Astrocyte (in vitro differentiated cells and primary cell): ENCODE data around the gene IDH3A. TPM values are rescaled to one million over a fixed set of nuclear protein-coding genes. Genes with fewer than 3 reads are reported as not detected.

ENCODE experiments used
- DNase-seq: peaks from one replicate; pipeline ENCODE4 v3.0.0-alpha.2; 2010; ENCODE audit warnings: low read depth
- FAIRE-seq: peaks from 2 replicates; lab custom pipeline; 2011; peaks lifted over from hg19 to GRCh38; lab: Jason Lieb, UNC
- H2AFZ ChIP-seq: 2 replicates; pipeline ENCODE4 v1.6.0; 2012; ENCODE audit warnings: low read depth, low read length, inconsistent platforms
- H3K27ac ChIP-seq: 2 replicates; pipeline ENCODE4 v1.5.1; 2011; ENCODE audit warnings: low read depth, low read length, inconsistent platforms
- H3K27me3 ChIP-seq: 2 replicates; pipeline ENCODE4 v1.6.0; 2011; ENCODE audit warnings: low read length, inconsistent platforms; ENCODE audit not compliant: insufficient read depth
- H3K36me3 ChIP-seq: 2 replicates; pipeline ENCODE4 v1.5.1; 2011; ENCODE audit warnings: low read length, inconsistent platforms; ENCODE audit not compliant: insufficient read depth
- H3K4me1 ChIP-seq: 2 replicates; pipeline ENCODE4 v1.5.1; 2011; ENCODE audit warnings: low read length, inconsistent platforms; ENCODE audit not compliant: insufficient read depth
- H3K4me2 ChIP-seq: 2 replicates; pipeline ENCODE4 v1.6.0; 2012; ENCODE audit warnings: low read length, inconsistent platforms
- H3K4me3 ChIP-seq: 2 replicates; pipeline ENCODE4 v1.5.1; 2011; ENCODE audit warnings: low read depth, mild to moderate bottlenecking, low read length, inconsistent platforms; ENCODE audit not compliant: insufficient read depth
- H3K79me2 ChIP-seq: 2 replicates; pipeline ENCODE4 v1.6.0; 2012; ENCODE audit warnings: mild to moderate bottlenecking, low read length, inconsistent platforms; ENCODE audit not compliant: insufficient read depth
- H3K9ac ChIP-seq: 2 replicates; pipeline ENCODE4 v1.6.0; 2012; ENCODE audit warnings: mild to moderate bottlenecking, low read length, inconsistent platforms
- H3K9me3 ChIP-seq: 2 replicates; pipeline ENCODE4 v1.5.1; 2012; ENCODE audit warnings: low read depth, mild to moderate bottlenecking, low read length, inconsistent platforms; ENCODE audit not compliant: insufficient read depth
- H4K20me1 ChIP-seq: 2 replicates; pipeline ENCODE4 v1.6.0; 2012; ENCODE audit warnings: low read length, inconsistent platforms; ENCODE audit not compliant: insufficient read depth
- H3K27ac Mint-ChIP-seq: one replicate; pipeline ENCODE4 v1.8.0; 2021; ENCODE audit warnings: mild to moderate bottlenecking, mixed read lengths; ENCODE audit not compliant: unreplicated experiment
- H3K27me3 Mint-ChIP-seq: one replicate; pipeline ENCODE4 v1.8.0; 2021; ENCODE audit warnings: low read depth, mixed read lengths; ENCODE audit not compliant: unreplicated experiment
- H3K36me3 Mint-ChIP-seq: one replicate; pipeline ENCODE4 v1.8.0; 2021; ENCODE audit warnings: low read depth, mixed read lengths; ENCODE audit not compliant: unreplicated experiment
- H3K4me1 Mint-ChIP-seq: one replicate; pipeline ENCODE4 v1.8.0; 2021; ENCODE audit warnings: low read depth, mixed read lengths; ENCODE audit not compliant: unreplicated experiment
- H3K4me3 Mint-ChIP-seq: one replicate; pipeline ENCODE4 v1.8.0; 2021; ENCODE audit warnings: mild to moderate bottlenecking, moderate library complexity, mixed read lengths; ENCODE audit not compliant: unreplicated experiment
- H3K9me3 Mint-ChIP-seq: one replicate; pipeline ENCODE4 v1.8.0; 2021; ENCODE audit warnings: mild to moderate bottlenecking, mixed read lengths; ENCODE audit not compliant: unreplicated experiment
- EZH2 ChIP-seq: IDR thresholded peaks from 2 replicates; pipeline ENCODE4 v1.6.1; 2012; ENCODE audit warnings: mild to moderate bottlenecking, low read length, inconsistent platforms; ENCODE audit not compliant: insufficient read depth
- total RNA-seq: library from RNA; stranded (reverse); gene quantifications from 2 replicates; pipeline ENCODE4 v1.2.1, GENCODE V29; 2021
- TF ChIP-seq, protein P1 (sequence below): IDR thresholded peaks from 2 replicates; pipeline ENCODE4 v1.5.1; 2011; ENCODE audit warnings: low read depth, mild to moderate bottlenecking, inconsistent platforms, low read length, moderate library complexity; ENCODE audit not compliant: insufficient read depth

IDH3A gene
- total RNA-seq, 1 donor from 2014 or later, result 36.3 TPM

GRCh38 chr15:78211189-78211921, 62.2 kb downstream of the IDH3A start:
- Mint-ChIP-seq H3K9me3 (no peaks in the 10 kb centered on the region), H3K27ac (no peak overlapping the region), H3K4me1 (peaks cover 18% of the 10 kb centered on the region), H3K27me3 (peaks cover 2% of the 10 kb centered on the region), H3K4me3 (no peak overlapping the region), H3K36me3 (peaks cover 3% of the 10 kb centered on the region)
- no peak for TF ChIP-seq EZH2
- no peaks in the 10 kb centered on the region for H3K27me3 ChIP-seq
- FAIRE-seq (no peak), DNase-seq (no peak)
- no peaks in the 10 kb centered on the region for H3K79me2 ChIP-seq
- H3K9me3 ChIP-seq, result no peaks in the 10 kb centered on the region
- no peak overlapping the region for H3K9ac ChIP-seq
- H3K27ac ChIP-seq, result no peak overlapping the region
- no peak overlapping the region for H2AFZ ChIP-seq
- H3K4me3 ChIP-seq, result no peak overlapping the region
- no peak overlapping the region for H3K4me2 ChIP-seq
- H4K20me1 ChIP-seq, result no peaks in the 10 kb centered on the region
- H3K4me1 ChIP-seq, result peaks cover 21% of the 10 kb centered on the region
- no peaks in the 10 kb centered on the region for H3K36me3 ChIP-seq

- no peaks in the 10 kb centered on the region for H4K20me1 ChIP-seq
- H3K9me3 ChIP-seq, result no peaks in the 10 kb centered on the region
- TF ChIP-seq EZH2, result no peak
- TF ChIP-seq, protein P1, sequence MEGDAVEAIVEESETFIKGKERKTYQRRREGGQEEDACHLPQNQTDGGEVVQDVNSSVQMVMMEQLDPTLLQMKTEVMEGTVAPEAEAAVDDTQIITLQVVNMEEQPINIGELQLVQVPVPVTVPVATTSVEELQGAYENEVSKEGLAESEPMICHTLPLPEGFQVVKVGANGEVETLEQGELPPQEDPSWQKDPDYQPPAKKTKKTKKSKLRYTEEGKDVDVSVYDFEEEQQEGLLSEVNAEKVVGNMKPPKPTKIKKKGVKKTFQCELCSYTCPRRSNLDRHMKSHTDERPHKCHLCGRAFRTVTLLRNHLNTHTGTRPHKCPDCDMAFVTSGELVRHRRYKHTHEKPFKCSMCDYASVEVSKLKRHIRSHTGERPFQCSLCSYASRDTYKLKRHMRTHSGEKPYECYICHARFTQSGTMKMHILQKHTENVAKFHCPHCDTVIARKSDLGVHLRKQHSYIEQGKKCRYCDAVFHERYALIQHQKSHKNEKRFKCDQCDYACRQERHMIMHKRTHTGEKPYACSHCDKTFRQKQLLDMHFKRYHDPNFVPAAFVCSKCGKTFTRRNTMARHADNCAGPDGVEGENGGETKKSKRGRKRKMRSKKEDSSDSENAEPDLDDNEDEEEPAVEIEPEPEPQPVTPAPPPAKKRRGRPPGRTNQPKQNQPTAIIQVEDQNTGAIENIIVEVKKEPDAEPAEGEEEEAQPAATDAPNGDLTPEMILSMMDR, result no peak
- Mint-ChIP-seq H3K4me3 (no peak overlapping the region), H3K27ac (no peak overlapping the region), H3K4me1 (peaks cover 12% of the 10 kb centered on the region), H3K9me3 (no peaks in the 10 kb centered on the region), H3K36me3 (peaks cover 3% of the 10 kb centered on the region), H3K27me3 (no peaks in the 10 kb centered on the region)
- peaks cover 14% of the 10 kb centered on the region for H3K4me1 ChIP-seq
- H2AFZ ChIP-seq, result peak overlapping the region; percentile 14
- peak overlapping the region; percentile 70 for H3K4me2 ChIP-seq
- no peak overlapping the region for H3K9ac ChIP-seq
- no peak overlapping the region for H3K27ac ChIP-seq
- H3K79me2 ChIP-seq, result no peaks in the 10 kb centered on the region
- FAIRE-seq (no peak), DNase-seq (no peak)
- no peaks in the 10 kb centered on the region for H3K36me3 ChIP-seq
- no peaks in the 10 kb centered on the region for H3K27me3 ChIP-seq
- H3K4me3 ChIP-seq, result no peak overlapping the region
Measured at GRCh38 chr15:78212008-78212407, 62.8 kb downstream of the IDH3A start.

DNA sequence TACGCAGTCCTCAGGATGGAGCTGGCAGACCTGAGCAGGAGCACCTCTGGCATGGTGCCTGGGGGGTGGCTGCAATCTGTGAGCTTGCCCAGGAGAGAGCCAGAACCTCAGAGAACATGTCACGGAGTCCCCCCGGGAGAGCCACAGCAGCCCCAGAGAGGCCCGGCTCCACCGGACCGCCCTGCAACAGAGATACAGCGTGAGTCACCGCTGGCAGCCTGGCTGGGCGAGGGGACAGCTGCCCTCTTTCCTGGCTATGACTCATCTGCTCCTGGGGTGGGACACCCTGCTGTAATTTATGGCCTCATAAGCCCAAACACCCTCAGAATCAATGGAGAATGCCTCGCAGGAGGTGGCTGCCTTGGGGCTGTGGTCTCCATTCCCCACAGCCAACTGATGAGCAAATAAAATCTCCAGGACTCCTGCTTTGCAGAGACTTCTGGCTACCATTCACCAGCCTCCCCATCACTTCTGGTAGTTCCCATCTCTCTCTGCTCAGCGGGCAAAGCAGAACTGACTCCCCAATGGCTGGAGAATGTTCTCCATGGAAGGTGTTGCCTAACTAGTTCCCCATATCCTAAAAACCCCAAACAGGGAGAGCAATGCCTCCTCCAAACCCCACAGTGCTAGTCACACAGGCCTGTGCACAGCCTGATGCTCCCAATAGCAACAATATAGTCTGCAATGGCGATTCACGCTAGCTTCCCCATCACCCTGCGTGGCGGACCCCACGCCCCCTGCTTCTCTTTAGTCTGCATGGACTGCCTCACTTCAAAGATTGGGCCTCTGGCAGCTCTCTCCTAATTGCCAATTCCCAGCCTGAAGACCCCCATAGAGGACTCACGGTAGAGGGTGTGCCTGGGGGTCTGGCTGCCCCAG, 63.6 kb downstream of the IDH3A start:
- no peak for TF ChIP-seq EZH2
- TF ChIP-seq, protein P1, result no peak
- Histone ChIP-seq H3K79me2 (no peaks in the 10 kb centered on the region), H3K27ac (no peak overlapping the region), H3K4me1 (peaks cover 13% of the 10 kb centered on the region), H3K27me3 (peaks cover under 1% of the 10 kb centered on the region), H4K20me1 (no peaks in the 10 kb centered on the region), H3K4me3 (no peak overlapping the region), H2AFZ (peak overlapping the region; percentile 14), H3K9ac (no peak overlapping the region), H3K36me3 (no peaks in the 10 kb centered on the region), H3K4me2 (peak overlapping the region; percentile 70), H3K9me3 (no peaks in the 10 kb centered on the region)
- Mint-ChIP-seq H3K4me3 (no peak overlapping the region), H3K27ac (no peak overlapping the region), H3K9me3 (no peaks in the 10 kb centered on the region), H3K36me3 (peaks cover 3% of the 10 kb centered on the region), H3K27me3 (no peaks in the 10 kb centered on the region), H3K4me1 (peaks cover 10% of the 10 kb centered on the region)
- FAIRE-seq (no peak), DNase-seq (peak; percentile 69)
